Central memory CD8-positive, alpha-beta T cell (primary cell): ENCODE data around the gene TAS2R38.
A peak's percentile ranks its signal among the peaks of the same experiment; 100 is the strongest.
"Not testable (repeated sequence)": the region's sequence is repeated elsewhere in the genome, so short reads cannot be mapped to it uniquely, and the experiment has no call there.

Experiments
- ATAC-seq: fragments of 150-1000 bp; cut with Tn5 transposase; replicated peaks from 2 replicates; pipeline ENCODE4 v1.10.0; 2022; ENCODE audit warnings: mild to moderate bottlenecking, moderate FRiP score, moderate number of reproducible peaks; ENCODE audit not compliant: poor library complexity, severe bottlenecking; ENCODE audit errors: extremely low read depth
- DNase-seq, 2 donors: peaks; one replicate each; pipeline ENCODE4 v3.0.0; 2021; ENCODE audit warnings: low spot score in 2 of 2
- H3K27ac Mint-ChIP-seq: one replicate; pipeline ENCODE4 v1.8.0; 2022; ENCODE audit warnings: low read depth, mild to moderate bottlenecking, moderate library complexity, mixed read lengths
- H3K27me3 Mint-ChIP-seq: one replicate; pipeline ENCODE4 v1.8.0; 2022; ENCODE audit warnings: mixed read lengths
- H3K36me3 Mint-ChIP-seq: one replicate; pipeline ENCODE4 v1.8.0; 2022; ENCODE audit warnings: mild to moderate bottlenecking, moderate library complexity, mixed read lengths; ENCODE audit not compliant: insufficient read depth
- H3K4me1 Mint-ChIP-seq: one replicate; pipeline ENCODE4 v1.8.0; 2022; ENCODE audit warnings: mixed read lengths
- H3K4me3 Mint-ChIP-seq: one replicate; pipeline ENCODE4 v1.8.0; 2022; ENCODE audit warnings: mild to moderate bottlenecking, moderate library complexity, mixed read lengths
- H3K9me3 Mint-ChIP-seq: one replicate; pipeline ENCODE4 v1.8.0; 2022; ENCODE audit warnings: mixed read lengths

Gene TAS2R38

GRCh38 chr7:141992688-141993087 is 19.1 kb upstream of the TAS2R38 start:
- peaks cover 3% of the 10 kb centered on the region for H3K27me3 Mint-ChIP-seq
- no peaks in the 10 kb centered on the region for H3K36me3 Mint-ChIP-seq
- no peaks in the 10 kb centered on the region for H3K9me3 Mint-ChIP-seq
- H3K4me1 Mint-ChIP-seq: no peaks in the 10 kb centered on the region
- H3K4me3 Mint-ChIP-seq: no peak overlapping the region
- no peak for ATAC-seq
- no peak overlapping the region for H3K27ac Mint-ChIP-seq
- DNase-seq: no peak

GRCh38 chr7:141992156-141992555 is 18.6 kb upstream of the TAS2R38 start:
- Mint-ChIP-seq H3K27me3 (peaks cover 8% of the 10 kb centered on the region), H3K27ac (no peak overlapping the region)
- no peak for DNase-seq

DNA sequence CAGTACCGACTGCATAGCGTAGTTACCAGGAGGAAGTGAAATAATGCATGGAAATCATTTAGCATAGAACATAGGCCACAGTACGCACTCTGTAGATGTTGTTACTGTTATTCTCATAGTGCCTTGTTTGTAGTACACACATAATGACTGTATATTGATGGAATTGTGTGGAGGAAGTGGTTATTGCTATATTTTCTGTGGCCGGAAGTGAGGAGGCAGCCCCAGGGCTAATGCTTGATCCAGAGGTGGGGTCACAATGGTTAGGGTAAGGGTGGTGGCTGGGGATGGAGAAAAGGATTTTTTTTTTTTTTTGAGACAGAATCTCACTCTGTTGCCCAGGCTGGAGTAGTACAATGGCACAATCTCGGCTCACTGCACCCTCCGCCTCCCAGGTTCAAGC is 17.6 kb upstream of the TAS2R38 start:
- Mint-ChIP-seq H3K36me3 (no peaks in the 10 kb centered on the region), H3K27me3 (peaks cover 11% of the 10 kb centered on the region), H3K4me3 (no peak overlapping the region), H3K4me1 (no peaks in the 10 kb centered on the region), H3K9me3 (no peaks in the 10 kb centered on the region), H3K27ac (no peak overlapping the region)
- no peak for ATAC-seq
- DNase-seq: no peak

More at GRCh38 chr7:141992156-141992555, 18.6 kb upstream of the TAS2R38 start:
- no peak for ATAC-seq
- H3K4me1 Mint-ChIP-seq: no peaks in the 10 kb centered on the region
- H3K9me3 Mint-ChIP-seq: no peaks in the 10 kb centered on the region
- H3K4me3 Mint-ChIP-seq: no peak overlapping the region
- H3K36me3 Mint-ChIP-seq: no peaks in the 10 kb centered on the region

- no peaks in the 10 kb centered on the region for H3K9me3 Mint-ChIP-seq
- no peaks in the 10 kb centered on the region for H3K36me3 Mint-ChIP-seq
- no peak overlapping the region for H3K27ac Mint-ChIP-seq
- no peaks in the 10 kb centered on the region for H3K4me1 Mint-ChIP-seq
- H3K27me3 Mint-ChIP-seq: peaks cover 11% of the 10 kb centered on the region
- H3K4me3 Mint-ChIP-seq: no peak overlapping the region
- ATAC-seq (no peak), DNase-seq (no peak)
Measured at GRCh38 chr7:141990011-141990725, 16.6 kb upstream of the TAS2R38 start.

GRCh38 chr7:141987803-141988202 is 14.2 kb upstream of the TAS2R38 start:
- not testable (repeated sequence) for DNase-seq, H3K9me3 Mint-ChIP-seq, H3K36me3 Mint-ChIP-seq, H3K4me1 Mint-ChIP-seq, H3K27ac Mint-ChIP-seq, H3K4me3 Mint-ChIP-seq, ATAC-seq
- peaks cover 11% of the 10 kb centered on the region for H3K27me3 Mint-ChIP-seq

- H3K27me3 Mint-ChIP-seq: peaks cover 11% of the 10 kb centered on the region
- no peak overlapping the region for H3K4me3 Mint-ChIP-seq
- H3K9me3 Mint-ChIP-seq: no peaks in the 10 kb centered on the region
- H3K4me1 Mint-ChIP-seq: no peaks in the 10 kb centered on the region
- DNase-seq (no peak), ATAC-seq (no peak)
- no peaks in the 10 kb centered on the region for H3K36me3 Mint-ChIP-seq
- H3K27ac Mint-ChIP-seq: no peak overlapping the region
Measured at GRCh38 chr7:141986923-141987322, 13.3 kb upstream of the TAS2R38 start.

DNA sequence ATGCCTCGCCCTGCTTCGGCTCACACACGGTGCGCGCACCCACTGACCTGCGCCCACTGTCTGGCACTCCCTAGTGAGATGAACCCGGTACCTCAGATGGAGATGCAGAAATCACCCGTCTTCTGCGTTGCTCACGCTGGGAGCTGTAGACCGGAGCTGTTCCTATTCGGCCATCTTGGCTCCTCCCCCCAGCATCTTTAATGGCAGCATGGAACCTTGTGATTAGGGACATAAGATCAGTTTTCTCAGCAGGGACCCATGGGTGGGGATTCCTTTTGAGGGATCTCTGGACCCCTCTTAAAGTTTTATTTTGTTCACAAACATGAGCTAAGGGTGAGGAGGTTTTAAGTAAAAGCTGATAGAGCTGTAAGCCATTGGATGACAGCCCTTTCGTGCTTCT is 12.4 kb upstream of the TAS2R38 start:
- not testable (repeated sequence) for H3K4me3 Mint-ChIP-seq, H3K36me3 Mint-ChIP-seq, H3K4me1 Mint-ChIP-seq, H3K27ac Mint-ChIP-seq, ATAC-seq, DNase-seq, H3K9me3 Mint-ChIP-seq
- peaks cover 11% of the 10 kb centered on the region for H3K27me3 Mint-ChIP-seq

DNA sequence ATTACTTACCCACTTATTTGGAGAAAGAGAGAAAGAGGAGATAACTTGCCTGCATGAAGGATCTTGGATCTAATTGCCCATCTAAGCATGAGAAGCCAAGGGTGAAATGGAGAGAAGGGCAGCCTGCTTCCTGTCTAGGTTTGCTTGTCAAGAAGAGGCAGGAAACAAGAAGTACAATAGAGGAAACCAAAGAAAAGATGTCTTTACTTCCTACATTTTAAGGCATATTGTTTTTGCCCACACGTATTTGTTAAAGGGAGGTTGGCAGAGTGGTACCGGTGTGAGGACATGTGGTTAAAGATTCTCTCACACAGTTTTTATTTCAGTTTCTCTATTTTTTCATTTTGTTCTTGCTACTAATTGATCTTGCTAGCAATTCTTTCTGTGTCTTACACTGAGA is 6.0 kb upstream of the TAS2R38 start:
- DNase-seq (no peak), ATAC-seq (peak; percentile 15)
- H3K9me3 Mint-ChIP-seq: peaks cover 5% of the 10 kb centered on the region
- H3K4me1 Mint-ChIP-seq: peaks cover 7% of the 10 kb centered on the region
- no peaks in the 10 kb centered on the region for H3K27me3 Mint-ChIP-seq
- no peak overlapping the region for H3K27ac Mint-ChIP-seq
- H3K36me3 Mint-ChIP-seq: peaks cover 1% of the 10 kb centered on the region
- no peak overlapping the region for H3K4me3 Mint-ChIP-seq

DNA sequence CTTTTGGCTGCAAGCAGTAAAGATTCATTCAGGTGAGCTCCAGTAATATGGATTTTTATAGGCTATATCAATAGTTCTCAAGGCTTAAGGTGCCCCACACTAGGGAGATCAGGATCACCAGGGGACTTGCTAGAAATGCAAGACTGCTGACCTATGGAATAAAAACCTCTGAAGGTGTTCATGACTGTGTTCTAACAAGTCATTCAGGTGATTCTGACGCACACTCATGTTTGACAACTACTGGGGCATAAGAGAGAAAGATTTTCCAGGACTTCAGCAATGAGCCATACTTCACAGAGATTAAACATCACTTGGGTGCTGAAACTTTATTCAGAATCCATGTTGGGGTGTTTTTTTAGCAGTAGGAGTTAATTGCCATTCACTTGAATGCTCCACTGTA is 4.8 kb upstream of the TAS2R38 start:
- ATAC-seq (no peak), DNase-seq (no peak)
- Mint-ChIP-seq H3K9me3 (peaks cover 5% of the 10 kb centered on the region), H3K36me3 (peaks cover 1% of the 10 kb centered on the region), H3K4me3 (no peak overlapping the region), H3K4me1 (peaks cover 7% of the 10 kb centered on the region), H3K27me3 (no peaks in the 10 kb centered on the region), H3K27ac (no peak overlapping the region)

GRCh38 chr7:141976524-141977245 is 3.1 kb upstream of the TAS2R38 start:
- Mint-ChIP-seq H3K4me1 (peaks cover 7% of the 10 kb centered on the region), H3K27ac (no peak overlapping the region), H3K9me3 (peaks cover 5% of the 10 kb centered on the region), H3K4me3 (peak overlapping the region; percentile 47), H3K27me3 (no peaks in the 10 kb centered on the region), H3K36me3 (peaks cover 1% of the 10 kb centered on the region)
- ATAC-seq: no peak
- DNase-seq: no peak

GRCh38 chr7:141975806-141976523 is 2.4 kb upstream of the TAS2R38 start:
- peak; percentile 21 to 34 for DNase-seq
- H3K4me3 Mint-ChIP-seq: peak overlapping the region; percentile 47
- ATAC-seq: peak; percentile 65
- H3K4me1 Mint-ChIP-seq: peaks cover 7% of the 10 kb centered on the region
- H3K36me3 Mint-ChIP-seq: peaks cover 1% of the 10 kb centered on the region
- peaks cover 5% of the 10 kb centered on the region for H3K9me3 Mint-ChIP-seq
- no peak overlapping the region for H3K27ac Mint-ChIP-seq
- no peaks in the 10 kb centered on the region for H3K27me3 Mint-ChIP-seq

DNA sequence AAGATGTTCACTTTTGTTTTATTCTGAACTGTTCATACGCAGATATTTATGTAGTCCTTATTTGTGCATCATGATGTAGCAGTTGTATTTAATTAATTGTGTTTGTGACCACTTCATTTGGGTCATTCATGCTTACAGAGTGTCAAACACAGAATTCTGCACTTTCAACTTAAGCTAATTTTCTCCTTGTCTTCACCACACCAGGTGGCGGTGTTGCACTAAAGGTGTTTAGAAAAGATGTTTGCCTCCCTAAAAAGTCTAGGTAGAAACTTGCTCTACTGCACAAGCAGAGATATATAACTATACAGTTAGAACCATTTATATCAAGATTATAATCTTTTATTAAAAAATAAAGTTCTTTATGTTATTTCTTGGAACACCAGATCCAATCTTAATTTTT is 1.3 kb upstream of the TAS2R38 start:
- ATAC-seq: no peak
- H3K4me1 Mint-ChIP-seq: peaks cover 7% of the 10 kb centered on the region
- H3K4me3 Mint-ChIP-seq: no peak overlapping the region
- DNase-seq: no peak
- no peak overlapping the region for H3K27ac Mint-ChIP-seq
- H3K27me3 Mint-ChIP-seq: no peaks in the 10 kb centered on the region
- peaks cover 5% of the 10 kb centered on the region for H3K9me3 Mint-ChIP-seq
- H3K36me3 Mint-ChIP-seq: peaks cover 1% of the 10 kb centered on the region
